ENCODE measurements around the gene SLC6A17. TPM values are rescaled to one million over a fixed set of nuclear protein-coding genes. Genes with fewer than 3 reads are reported as not detected.

Gene SLC6A17
- total RNA-seq: 0.13 and 0.22 TPM in 2 replicates

DNA sequence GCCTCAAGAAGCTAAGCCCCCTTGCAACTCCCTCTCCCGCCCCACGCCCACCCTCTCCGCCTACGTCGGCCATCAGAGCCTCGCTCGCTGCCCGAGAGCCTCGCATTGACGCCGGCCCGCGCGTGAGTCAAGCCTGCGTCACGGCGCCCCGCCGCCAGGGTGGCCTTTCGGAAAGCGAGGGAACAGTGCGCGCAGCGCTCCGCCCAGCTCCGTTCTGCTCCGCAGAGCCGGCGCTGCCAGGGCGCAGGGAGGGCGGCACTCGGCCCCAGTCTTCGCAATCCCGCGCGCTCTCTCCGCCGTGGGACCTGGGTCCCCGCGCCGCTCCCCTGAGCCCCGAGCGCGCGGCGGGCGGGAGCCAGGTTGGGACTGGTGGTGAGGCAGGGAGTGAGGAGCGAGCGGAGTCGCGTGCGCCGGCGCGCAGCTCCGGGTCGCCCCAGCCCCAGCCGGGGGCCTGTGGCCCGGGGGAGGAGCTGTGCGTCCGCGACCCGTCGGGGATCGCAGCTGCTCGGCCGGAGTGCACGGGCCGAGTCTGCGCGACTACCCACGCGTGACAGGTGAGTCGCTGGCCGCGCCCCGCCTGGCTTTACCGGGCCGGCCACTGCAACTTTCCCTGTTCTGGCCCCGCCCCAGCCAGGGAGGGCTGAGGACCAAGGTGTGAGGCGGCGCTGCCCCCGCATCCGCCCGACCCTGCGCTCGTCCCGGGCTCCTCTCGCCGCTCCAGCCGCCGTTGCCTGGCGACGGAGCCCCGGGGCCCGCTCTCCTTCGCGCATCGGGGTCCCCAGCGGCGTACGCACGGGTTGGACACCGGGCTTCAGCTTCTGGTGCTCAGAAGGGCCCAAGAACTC, at the start of gene SLC6A17:
Gene SLC6A17 (plus strand): TSS at position 165 of the 845 bp plus-strand sequence. CDS start 16,436 bp downstream, outside the sequence.

DNA sequence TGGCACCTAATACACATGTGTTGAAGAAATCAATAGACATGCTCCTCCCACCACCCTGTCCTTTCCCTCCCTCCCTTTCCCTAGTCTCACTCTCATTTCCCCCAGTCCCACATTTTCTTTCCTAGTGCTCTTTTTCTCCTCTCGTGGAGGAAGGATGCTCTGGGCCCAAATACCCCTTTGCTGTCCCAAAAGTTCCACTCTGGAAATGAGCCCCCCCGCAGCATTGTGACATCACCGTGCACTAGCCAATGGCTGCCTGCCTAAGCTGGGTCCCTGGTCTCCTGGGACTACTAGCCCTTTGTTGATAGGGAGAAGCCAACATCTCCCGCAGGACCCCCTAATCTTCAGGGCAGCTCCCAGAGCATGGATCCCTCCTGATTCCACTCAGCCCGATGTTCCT, 38.2 kb upstream of the SLC6A17 start, which contains the start of gene UBL4B:
Gene UBL4B (plus strand): TSS at position 301 of the 400 bp plus-strand sequence. CDS start 92 bp downstream, at position 393.

DNA sequence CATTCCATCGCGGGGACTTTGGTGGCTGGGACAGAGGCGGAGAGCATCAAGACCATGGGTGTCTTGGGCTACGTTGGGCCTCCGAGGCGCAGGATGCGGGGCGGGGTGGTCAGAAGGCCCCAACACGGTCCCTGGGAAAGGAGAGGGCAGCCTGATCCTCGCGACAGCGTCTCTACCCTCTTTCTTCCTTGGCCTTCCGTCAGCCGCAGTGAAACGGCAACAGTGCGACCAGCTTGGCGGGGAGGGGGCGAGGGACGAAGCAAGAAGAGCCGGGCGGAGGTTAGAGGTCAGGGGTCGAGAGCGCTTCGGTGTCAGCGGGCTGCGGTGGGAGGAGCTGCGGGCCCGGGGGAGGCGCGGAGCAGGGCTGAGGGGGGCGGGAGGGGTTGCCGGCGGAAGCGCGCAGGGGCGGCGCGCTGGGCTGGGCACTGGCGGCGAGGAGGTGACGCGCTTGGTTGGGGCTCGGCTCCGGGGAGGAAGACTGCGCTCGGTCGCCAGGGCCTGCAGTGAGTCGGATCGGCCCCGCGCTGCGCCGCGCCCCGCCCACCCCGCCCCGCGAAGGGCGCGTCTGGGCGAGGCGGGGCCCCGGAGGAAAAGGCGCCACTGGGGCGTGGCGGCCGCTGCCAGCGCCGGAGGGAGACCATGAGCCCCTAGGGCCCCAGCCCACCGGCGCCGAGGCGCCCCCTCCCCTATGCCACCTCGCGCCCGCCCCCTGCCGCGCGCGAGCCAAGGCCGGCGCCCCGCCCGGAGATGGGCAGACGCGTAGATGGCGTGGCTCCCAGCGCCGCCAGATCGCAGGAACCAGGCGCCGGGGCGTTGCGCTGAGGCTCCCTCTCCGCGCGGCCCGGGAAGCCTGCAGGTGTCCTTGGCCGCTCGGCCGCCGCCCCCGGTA, 59.7 kb downstream of the SLC6A17 start, which contains the start of gene KCNC4:
Gene KCNC4 (plus strand): TSS at position 600 of the 889 bp plus-strand sequence. CDS start 1,186 bp downstream, outside the sequence.

Other genes with a start within 250 kb of the SLC6A17 start
- 73.3 and 129 TPM in 2 replicates for gene CSF1, start 239.6 kb upstream of the SLC6A17 start, total RNA-seq
- 67.6 and 73.0 TPM in 2 replicates for gene AHCYL1, start 165.7 kb upstream of the SLC6A17 start, total RNA-seq
- 40.8 and 44.0 TPM in 2 replicates for gene STRIP1, start 115.9 kb upstream of the SLC6A17 start, total RNA-seq
- 0.22 TPM in 1 of 2 replicates, not detected in the other for gene ALX3, start 79.8 kb upstream of the SLC6A17 start, total RNA-seq
- gene UBL4B, start 38.1 kb upstream of the SLC6A17 start, total RNA-seq: 0.13 and 0.32 TPM in 2 replicates
- gene KCNC4, start 59.8 kb downstream of the SLC6A17 start, total RNA-seq: 4.7 and 5.5 TPM in 2 replicates
- gene RBM15, start 188.9 kb downstream of the SLC6A17 start, total RNA-seq: 28.9 and 30.6 TPM in 2 replicates
- 57.1 and 57.4 TPM in 2 replicates for gene SLC16A4, start 240.5 kb downstream of the SLC6A17 start, total RNA-seq